SK-N-SH (cell line): ENCODE data around the gene FUT4.

Source experiments
- POLR2AphosphoS5 ChIP-seq: IDR thresholded peaks from 2 replicates; pipeline ENCODE4 v1.6.1; 2012; ENCODE audit warnings: low read depth, low read length
- RAD21 ChIP-seq: IDR thresholded peaks from 2 replicates; pipeline ENCODE4 v1.6.1; 2012; ENCODE audit warnings: mild to moderate bottlenecking, low read length
- SIN3A ChIP-seq: IDR thresholded peaks from 2 replicates; pipeline ENCODE4 v1.6.1; 2012; ENCODE audit warnings: low read depth, mild to moderate bottlenecking, low read length, moderate library complexity, borderline replicate concordance
- SMC3 ChIP-seq: IDR thresholded peaks from 2 replicates; pipeline ENCODE4 v1.6.1; 2012; ENCODE audit warnings: low read depth, low read length, improper control_type of control experiment
- TF ChIP-seq, protein P1 (sequence below): fragments of 200-600 bp; sonication (generic); IDR thresholded peaks from 2 replicates; pipeline ENCODE4 v1.6.1; 2017; ENCODE audit warnings: antibody characterized with exemption, mild to moderate bottlenecking, moderate library complexity
- TF ChIP-seq, protein P2 (sequence below): IDR thresholded peaks from 2 replicates; pipeline ENCODE4; 2012
- TF ChIP-seq, protein P3 (sequence below): IDR thresholded peaks from 2 replicates; pipeline ENCODE4 v1.4.0; 2012; ENCODE audit warnings: low read depth, borderline replicate concordance

DNA sequence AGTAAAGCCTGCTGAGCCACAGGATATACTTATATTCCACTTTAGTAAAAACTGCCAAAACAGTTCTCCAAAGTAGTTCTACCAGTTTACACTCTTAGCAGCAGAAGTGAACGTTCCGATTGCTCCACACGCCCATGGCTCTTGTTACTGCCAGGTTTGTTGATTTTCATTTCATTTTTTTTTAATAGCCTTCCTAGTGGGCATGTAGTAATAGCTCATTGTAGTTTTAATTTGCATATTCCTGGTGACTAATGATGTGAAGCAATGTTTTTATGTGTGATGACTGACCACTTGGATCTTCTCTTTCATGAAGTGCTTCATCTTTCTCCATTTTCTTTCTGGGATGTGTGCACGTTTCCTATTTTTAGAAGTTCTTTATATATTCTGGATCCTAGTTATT, 36.2 kb upstream of the FUT4 start:
- TF ChIP-seq, protein P1, sequence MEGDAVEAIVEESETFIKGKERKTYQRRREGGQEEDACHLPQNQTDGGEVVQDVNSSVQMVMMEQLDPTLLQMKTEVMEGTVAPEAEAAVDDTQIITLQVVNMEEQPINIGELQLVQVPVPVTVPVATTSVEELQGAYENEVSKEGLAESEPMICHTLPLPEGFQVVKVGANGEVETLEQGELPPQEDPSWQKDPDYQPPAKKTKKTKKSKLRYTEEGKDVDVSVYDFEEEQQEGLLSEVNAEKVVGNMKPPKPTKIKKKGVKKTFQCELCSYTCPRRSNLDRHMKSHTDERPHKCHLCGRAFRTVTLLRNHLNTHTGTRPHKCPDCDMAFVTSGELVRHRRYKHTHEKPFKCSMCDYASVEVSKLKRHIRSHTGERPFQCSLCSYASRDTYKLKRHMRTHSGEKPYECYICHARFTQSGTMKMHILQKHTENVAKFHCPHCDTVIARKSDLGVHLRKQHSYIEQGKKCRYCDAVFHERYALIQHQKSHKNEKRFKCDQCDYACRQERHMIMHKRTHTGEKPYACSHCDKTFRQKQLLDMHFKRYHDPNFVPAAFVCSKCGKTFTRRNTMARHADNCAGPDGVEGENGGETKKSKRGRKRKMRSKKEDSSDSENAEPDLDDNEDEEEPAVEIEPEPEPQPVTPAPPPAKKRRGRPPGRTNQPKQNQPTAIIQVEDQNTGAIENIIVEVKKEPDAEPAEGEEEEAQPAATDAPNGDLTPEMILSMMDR, result no peak
- TF ChIP-seq SMC3 (no peak), RAD21 (no peak), SIN3A (no peak), POLR2AphosphoS5 (no peak)
- TF ChIP-seq, protein P2, sequence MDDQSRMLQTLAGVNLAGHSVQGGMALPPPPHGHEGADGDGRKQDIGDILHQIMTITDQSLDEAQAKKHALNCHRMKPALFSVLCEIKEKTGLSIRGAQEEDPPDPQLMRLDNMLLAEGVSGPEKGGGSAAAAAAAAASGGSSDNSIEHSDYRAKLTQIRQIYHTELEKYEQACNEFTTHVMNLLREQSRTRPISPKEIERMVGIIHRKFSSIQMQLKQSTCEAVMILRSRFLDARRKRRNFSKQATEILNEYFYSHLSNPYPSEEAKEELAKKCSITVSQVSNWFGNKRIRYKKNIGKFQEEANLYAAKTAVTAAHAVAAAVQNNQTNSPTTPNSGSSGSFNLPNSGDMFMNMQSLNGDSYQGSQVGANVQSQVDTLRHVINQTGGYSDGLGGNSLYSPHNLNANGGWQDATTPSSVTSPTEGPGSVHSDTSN, result no peak
- TF ChIP-seq, protein P3, sequence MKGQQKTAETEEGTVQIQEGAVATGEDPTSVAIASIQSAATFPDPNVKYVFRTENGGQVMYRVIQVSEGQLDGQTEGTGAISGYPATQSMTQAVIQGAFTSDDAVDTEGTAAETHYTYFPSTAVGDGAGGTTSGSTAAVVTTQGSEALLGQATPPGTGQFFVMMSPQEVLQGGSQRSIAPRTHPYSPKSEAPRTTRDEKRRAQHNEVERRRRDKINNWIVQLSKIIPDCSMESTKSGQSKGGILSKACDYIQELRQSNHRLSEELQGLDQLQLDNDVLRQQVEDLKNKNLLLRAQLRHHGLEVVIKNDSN, result no peak
